Measurements from ENCODE around the gene PTPDC1. TPM values are rescaled to one million over a fixed set of nuclear protein-coding genes. Genes with fewer than 3 reads are reported as not detected.
"Not testable (repeated sequence)": the region's sequence is repeated elsewhere in the genome, so short reads cannot be mapped to it uniquely, and the experiment has no call there.

PTPDC1 gene
- total RNA-seq, 1 donor from 2014 or later: 5.6 TPM

- no peaks in the 10 kb centered on the region for H3K36me3 Mint-ChIP-seq (ENCODE audit: low read depth)
- H3K27ac Mint-ChIP-seq: no peak overlapping the region
- H3K27me3 Mint-ChIP-seq: no peaks in the 10 kb centered on the region
- no peak overlapping the region for H3K4me3 Mint-ChIP-seq
- no peak for DNase-seq
- intact Hi-C loops (cut with micrococcal nuclease): no loop called here
- peaks cover 5% of the 10 kb centered on the region for H3K4me1 Mint-ChIP-seq
- peaks cover 5% of the 10 kb centered on the region for H3K9me3 Mint-ChIP-seq
Measured at GRCh38 chr9:94108584-94108983, 24.3 kb downstream of the PTPDC1 start.

GRCh38 chr9:94110821-94111252, 26.6 kb downstream of the PTPDC1 start:
- H3K36me3 Mint-ChIP-seq (ENCODE audit: low read depth): no peaks in the 10 kb centered on the region
- intact Hi-C loops (cut with micrococcal nuclease): no loop called here

GRCh38 chr9:94111446-94111845, 27.2 kb downstream of the PTPDC1 start:
- H3K27me3 Mint-ChIP-seq: no peaks in the 10 kb centered on the region
- intact Hi-C loops (cut with micrococcal nuclease): no loop called here
- H3K27ac Mint-ChIP-seq: no peak overlapping the region
- no peak for DNase-seq
- H3K36me3 Mint-ChIP-seq (ENCODE audit: low read depth): no peaks in the 10 kb centered on the region
- peaks cover 5% of the 10 kb centered on the region for H3K9me3 Mint-ChIP-seq
- H3K4me3 Mint-ChIP-seq: no peak overlapping the region
- H3K4me1 Mint-ChIP-seq: peaks cover 5% of the 10 kb centered on the region

More at GRCh38 chr9:94110821-94111252, 26.6 kb downstream of the PTPDC1 start:
- Mint-ChIP-seq H3K4me3 (no peak overlapping the region), H3K9me3 (peaks cover 5% of the 10 kb centered on the region), H3K27me3 (no peaks in the 10 kb centered on the region), H3K4me1 (peaks cover 5% of the 10 kb centered on the region), H3K27ac (no peak overlapping the region)
- no peak for DNase-seq

GRCh38 chr9:94112716-94113465, 28.6 kb downstream of the PTPDC1 start:
- peaks cover 5% of the 10 kb centered on the region for H3K4me1 Mint-ChIP-seq
- peaks cover 5% of the 10 kb centered on the region for H3K9me3 Mint-ChIP-seq
- H3K27me3 Mint-ChIP-seq: no peaks in the 10 kb centered on the region
- no peak overlapping the region for H3K27ac Mint-ChIP-seq
- intact Hi-C loops (cut with micrococcal nuclease): no loop called here
- no peak for DNase-seq
- no peak overlapping the region for H3K4me3 Mint-ChIP-seq
- H3K36me3 Mint-ChIP-seq (ENCODE audit: low read depth): no peaks in the 10 kb centered on the region

- DNase-seq; H3K36me3 Mint-ChIP-seq (ENCODE audit: low read depth); H3K27me3 Mint-ChIP-seq; H3K27ac Mint-ChIP-seq; H3K9me3 Mint-ChIP-seq; H3K4me3 Mint-ChIP-seq; intact Hi-C loops (cut with micrococcal nuclease); H3K4me1 Mint-ChIP-seq: not testable (repeated sequence)
Measured at GRCh38 chr9:94120088-94120487, 35.8 kb downstream of the PTPDC1 start.

GRCh38 chr9:94120854-94121376, 36.7 kb downstream of the PTPDC1 start:
- no peaks in the 10 kb centered on the region for H3K36me3 Mint-ChIP-seq (ENCODE audit: low read depth)
- no peak overlapping the region for H3K4me3 Mint-ChIP-seq
- DNase-seq: no peak
- no peaks in the 10 kb centered on the region for H3K4me1 Mint-ChIP-seq
- peaks cover 8% of the 10 kb centered on the region for H3K9me3 Mint-ChIP-seq
- intact Hi-C loops (cut with micrococcal nuclease): no loop called here
- H3K27me3 Mint-ChIP-seq: no peaks in the 10 kb centered on the region
- no peak overlapping the region for H3K27ac Mint-ChIP-seq

GRCh38 chr9:94126844-94127243, 42.6 kb downstream of the PTPDC1 start:
- intact Hi-C loops (cut with micrococcal nuclease): no loop called here
- Mint-ChIP-seq H3K9me3 (peaks cover 15% of the 10 kb centered on the region), H3K4me3 (no peak overlapping the region), H3K36me3 (ENCODE audit: low read depth) (no peaks in the 10 kb centered on the region), H3K4me1 (no peaks in the 10 kb centered on the region), H3K27me3 (no peaks in the 10 kb centered on the region), H3K27ac (no peak overlapping the region)
- DNase-seq: no peak

- H3K4me3 Mint-ChIP-seq: no peak overlapping the region
- no peak for DNase-seq
- no peak overlapping the region for H3K27ac Mint-ChIP-seq
- peaks cover 15% of the 10 kb centered on the region for H3K9me3 Mint-ChIP-seq
- no peaks in the 10 kb centered on the region for H3K27me3 Mint-ChIP-seq
- H3K36me3 Mint-ChIP-seq (ENCODE audit: low read depth): no peaks in the 10 kb centered on the region
- H3K4me1 Mint-ChIP-seq: no peaks in the 10 kb centered on the region
- intact Hi-C loops (cut with micrococcal nuclease): no loop called here
Measured at GRCh38 chr9:94127806-94128205, 43.5 kb downstream of the PTPDC1 start.

GRCh38 chr9:94128580-94128979, 44.3 kb downstream of the PTPDC1 start:
- H3K36me3 Mint-ChIP-seq (ENCODE audit: low read depth): no peaks in the 10 kb centered on the region

GRCh38 chr9:94134629-94135028, 50.4 kb downstream of the PTPDC1 start:
- Mint-ChIP-seq H3K9me3 (no peaks in the 10 kb centered on the region), H3K27ac (no peak overlapping the region), H3K4me3 (no peak overlapping the region), H3K36me3 (ENCODE audit: low read depth) (no peaks in the 10 kb centered on the region), H3K4me1 (no peaks in the 10 kb centered on the region), H3K27me3 (peaks cover 8% of the 10 kb centered on the region)
- intact Hi-C loops (cut with micrococcal nuclease): loop anchor here (10.0 kb wide), 1 partner anchor 80 kb away; no protein-coding TSS in a partner anchor
- DNase-seq: no peak

More at GRCh38 chr9:94128580-94128979, 44.3 kb downstream of the PTPDC1 start:
- Mint-ChIP-seq H3K4me3 (no peak overlapping the region), H3K9me3 (peaks cover 15% of the 10 kb centered on the region), H3K4me1 (no peaks in the 10 kb centered on the region), H3K27me3 (peaks cover 1% of the 10 kb centered on the region), H3K27ac (no peak overlapping the region)
- intact Hi-C loops (cut with micrococcal nuclease): no loop called here
- DNase-seq: no peak

GRCh38 chr9:94135222-94135621, 51.0 kb downstream of the PTPDC1 start:
- intact Hi-C loops (cut with micrococcal nuclease): loop anchor here (10.0 kb wide), 1 partner anchor 80 kb away; no protein-coding TSS in a partner anchor

GRCh38 chr9:94139672-94140417, 55.6 kb downstream of the PTPDC1 start:
- intact Hi-C loops (cut with micrococcal nuclease): loop anchor here (10.0 kb wide), 1 partner anchor 75 kb away; no protein-coding TSS in a partner anchor
- Mint-ChIP-seq H3K4me3 (no peak overlapping the region), H3K36me3 (ENCODE audit: low read depth) (no peaks in the 10 kb centered on the region), H3K27ac (no peak overlapping the region), H3K4me1 (no peaks in the 10 kb centered on the region), H3K27me3 (peaks cover 7% of the 10 kb centered on the region), H3K9me3 (no peaks in the 10 kb centered on the region)
- DNase-seq: no peak

More at GRCh38 chr9:94135222-94135621, 51.0 kb downstream of the PTPDC1 start:
- H3K36me3 Mint-ChIP-seq (ENCODE audit: low read depth): no peaks in the 10 kb centered on the region
- DNase-seq: no peak
- H3K27me3 Mint-ChIP-seq: peaks cover 8% of the 10 kb centered on the region
- no peak overlapping the region for H3K4me3 Mint-ChIP-seq
- no peak overlapping the region for H3K27ac Mint-ChIP-seq
- no peaks in the 10 kb centered on the region for H3K4me1 Mint-ChIP-seq
- H3K9me3 Mint-ChIP-seq: no peaks in the 10 kb centered on the region

- DNase-seq: no peak
- H3K9me3 Mint-ChIP-seq: no peaks in the 10 kb centered on the region
- H3K27ac Mint-ChIP-seq: no peak overlapping the region
- H3K4me3 Mint-ChIP-seq: no peak overlapping the region
- H3K36me3 Mint-ChIP-seq (ENCODE audit: low read depth): no peaks in the 10 kb centered on the region
- peaks cover 5% of the 10 kb centered on the region for H3K27me3 Mint-ChIP-seq
- H3K4me1 Mint-ChIP-seq: no peaks in the 10 kb centered on the region
- intact Hi-C loops (cut with micrococcal nuclease): no loop called here
Measured at GRCh38 chr9:94140418-94140780, 56.1 kb downstream of the PTPDC1 start.

Measured in activated CD4-positive, alpha-beta T cell treated with anti-CD3 and anti-CD28 coated beads, Interleukin-2, amount 10 ng/mL, durations not matched to agents 24 days and 14 days (primary cell).